ENCODE results near the gene CBFA2T3. TPM values are rescaled to one million over a fixed set of nuclear protein-coding genes. Genes with fewer than 3 reads are reported as not detected.

Gene CBFA2T3
- under 1 TPM in 2 of 3 donors, not detected in 1; 0.49 to 0.76 TPM for polyA plus RNA-seq

DNA sequence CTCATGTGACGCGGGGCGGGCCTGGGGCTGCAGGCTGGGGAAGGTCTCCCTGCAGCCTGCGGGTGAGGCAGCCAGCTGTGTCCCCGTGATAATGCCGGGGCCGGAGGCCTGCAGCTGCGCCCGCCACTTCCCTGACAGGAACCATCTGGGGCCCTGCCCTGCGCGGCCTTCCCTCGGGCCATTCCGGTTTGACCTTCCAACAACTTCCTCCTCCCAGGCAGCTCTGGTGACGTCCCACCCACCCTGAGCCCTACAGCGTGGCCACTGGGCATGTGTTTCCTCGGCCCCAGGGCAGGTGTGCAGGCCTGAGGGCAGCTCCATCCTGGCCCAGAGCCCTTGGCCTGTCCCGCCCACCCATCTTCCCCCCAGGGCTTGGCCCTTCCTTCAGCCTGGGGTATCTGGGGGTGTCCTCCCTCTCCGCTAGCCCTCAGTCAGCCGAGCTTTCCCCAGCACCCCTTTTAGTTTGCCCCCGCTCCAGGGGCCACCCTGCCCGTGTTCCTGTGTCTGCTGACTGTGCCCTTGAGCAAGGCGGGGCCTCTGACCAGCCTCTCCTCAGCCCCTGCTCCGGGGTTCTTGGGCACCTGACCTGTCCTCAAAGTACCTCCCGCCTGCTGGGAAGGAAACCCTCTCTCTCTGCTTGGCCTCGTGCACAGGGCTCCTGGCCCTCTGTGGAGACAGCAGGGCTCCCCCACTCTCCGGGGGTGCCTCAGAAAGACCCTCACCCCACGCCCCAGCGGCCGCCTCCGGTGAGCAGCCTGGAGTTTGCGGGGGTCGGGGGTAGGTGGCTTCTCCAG is at the start of gene CBFA2T3:
TSS of gene CBFA2T3 (minus strand) at position 190 of the 794 bp plus-strand sequence. CDS start 400 bp downstream, outside the sequence.
- no peak within 1 kb of the TSS for H3K27ac Mint-ChIP-seq
- no peaks in the 10 kb centered on the region for H3K9me3 Mint-ChIP-seq
- peaks cover 0 to 8% (median 2%) of the 10 kb centered on the region in 3 donors for H3K27me3 Mint-ChIP-seq (ENCODE audit: low read depth in 3 of 3)
- peak within 1 kb of the TSS in 1 of 5 donors; percentile 36 for H3K4me3 Mint-ChIP-seq
- no peak for DNase-seq
- peaks cover 5 to 8% of the 10 kb centered on the region in 2 donors for H3K4me1 Mint-ChIP-seq
- no peaks in the 10 kb centered on the region for H3K36me3 Mint-ChIP-seq

- Mint-ChIP-seq H3K27ac (peak overlapping the region; percentile 77 to 93 (median 80)), H3K4me1 (peaks cover 26 to 34% of the 10 kb centered on the region in 2 donors), H3K36me3 (peaks cover 0 to 6% (median 5%) of the 10 kb centered on the region in 3 donors), H3K4me3 (peak overlapping the region in 4 of 5 donors; percentile 18 to 60 (median 22)), H3K9me3 (peaks cover 10 to 23% (median 18%) of the 10 kb centered on the region in 6 donors), H3K27me3 (ENCODE audit: low read depth in 3 of 3) (peaks cover 7% of the 10 kb centered on the region in 3 donors)
- DNase-seq = peak; percentile 63 to 86 (median 76)
Observed at GRCh38 chr16:89026121-89026612, 49.2 kb upstream of the CBFA2T3 start.

GRCh38 chr16:89025636-89026035 is 48.6 kb upstream of the CBFA2T3 start:
- peaks cover 0 to 6% (median 5%) of the 10 kb centered on the region in 3 donors for H3K36me3 Mint-ChIP-seq
- H3K4me3 Mint-ChIP-seq = peak overlapping the region in 1 of 5 donors; percentile 60
- peak overlapping the region; percentile 77 to 93 (median 80) for H3K27ac Mint-ChIP-seq
- DNase-seq = no peak
- H3K4me1 Mint-ChIP-seq = peaks cover 26 to 34% of the 10 kb centered on the region in 2 donors
- peaks cover 10 to 23% (median 18%) of the 10 kb centered on the region in 6 donors for H3K9me3 Mint-ChIP-seq
- peaks cover 7% of the 10 kb centered on the region in 3 donors for H3K27me3 Mint-ChIP-seq (ENCODE audit: low read depth in 3 of 3)

GRCh38 chr16:89024546-89025060 is 47.6 kb upstream of the CBFA2T3 start:
- no peak for DNase-seq
- peaks cover 10 to 23% (median 18%) of the 10 kb centered on the region in 6 donors for H3K9me3 Mint-ChIP-seq
- H3K36me3 Mint-ChIP-seq = peaks cover 0 to 6% (median 5%) of the 10 kb centered on the region in 3 donors
- peaks cover 26 to 41% of the 10 kb centered on the region in 2 donors for H3K4me1 Mint-ChIP-seq
- peaks cover 7 to 12% (median 7%) of the 10 kb centered on the region in 3 donors for H3K27me3 Mint-ChIP-seq (ENCODE audit: low read depth in 3 of 3)
- peak overlapping the region in 4 of 6 donors; percentile 22 to 85 (median 60) for H3K27ac Mint-ChIP-seq
- H3K4me3 Mint-ChIP-seq = peak overlapping the region in 1 of 5 donors; percentile 35

GRCh38 chr16:89023621-89024511 is 46.9 kb upstream of the CBFA2T3 start:
- no peak overlapping the region for H3K4me3 Mint-ChIP-seq
- H3K27ac Mint-ChIP-seq = peak overlapping the region in 2 of 6 donors; percentile 62 to 85
- H3K27me3 Mint-ChIP-seq (ENCODE audit: low read depth in 3 of 3) = peaks cover 7 to 12% (median 9%) of the 10 kb centered on the region in 3 donors
- DNase-seq = no peak
- H3K36me3 Mint-ChIP-seq = peaks cover 0 to 6% (median 5%) of the 10 kb centered on the region in 3 donors
- peaks cover 26 to 41% of the 10 kb centered on the region in 2 donors for H3K4me1 Mint-ChIP-seq
- peaks cover 10 to 23% (median 18%) of the 10 kb centered on the region in 6 donors for H3K9me3 Mint-ChIP-seq

DNA sequence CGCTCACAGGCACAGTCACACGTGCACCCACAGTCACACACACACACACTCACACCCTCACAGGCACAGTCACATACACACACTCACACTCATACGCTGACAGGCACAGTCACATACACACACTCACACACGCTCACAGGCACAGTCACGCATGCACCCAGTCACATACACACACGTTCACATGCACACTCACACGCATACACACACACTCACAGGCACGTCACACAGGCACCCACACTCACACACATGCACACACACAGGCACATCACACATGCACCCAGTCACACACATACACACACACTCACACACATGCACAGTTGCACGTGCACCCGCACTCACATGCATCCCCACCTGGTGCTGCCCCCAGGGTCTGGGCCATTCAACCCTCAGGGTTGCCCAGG is 46.1 kb upstream of the CBFA2T3 start:
- no peak for DNase-seq
- Mint-ChIP-seq H3K36me3 (peaks cover 0 to 6% (median 5%) of the 10 kb centered on the region in 3 donors), H3K9me3 (peaks cover 10 to 23% (median 18%) of the 10 kb centered on the region in 6 donors), H3K27me3 (ENCODE audit: low read depth in 3 of 3) (peaks cover 7 to 12% (median 9%) of the 10 kb centered on the region in 3 donors), H3K27ac (peak overlapping the region in 3 of 6 donors; percentile 29 to 80 (median 54)), H3K4me3 (peak overlapping the region in 1 of 5 donors; percentile 1), H3K4me1 (peaks cover 26 to 41% of the 10 kb centered on the region in 2 donors)

DNA sequence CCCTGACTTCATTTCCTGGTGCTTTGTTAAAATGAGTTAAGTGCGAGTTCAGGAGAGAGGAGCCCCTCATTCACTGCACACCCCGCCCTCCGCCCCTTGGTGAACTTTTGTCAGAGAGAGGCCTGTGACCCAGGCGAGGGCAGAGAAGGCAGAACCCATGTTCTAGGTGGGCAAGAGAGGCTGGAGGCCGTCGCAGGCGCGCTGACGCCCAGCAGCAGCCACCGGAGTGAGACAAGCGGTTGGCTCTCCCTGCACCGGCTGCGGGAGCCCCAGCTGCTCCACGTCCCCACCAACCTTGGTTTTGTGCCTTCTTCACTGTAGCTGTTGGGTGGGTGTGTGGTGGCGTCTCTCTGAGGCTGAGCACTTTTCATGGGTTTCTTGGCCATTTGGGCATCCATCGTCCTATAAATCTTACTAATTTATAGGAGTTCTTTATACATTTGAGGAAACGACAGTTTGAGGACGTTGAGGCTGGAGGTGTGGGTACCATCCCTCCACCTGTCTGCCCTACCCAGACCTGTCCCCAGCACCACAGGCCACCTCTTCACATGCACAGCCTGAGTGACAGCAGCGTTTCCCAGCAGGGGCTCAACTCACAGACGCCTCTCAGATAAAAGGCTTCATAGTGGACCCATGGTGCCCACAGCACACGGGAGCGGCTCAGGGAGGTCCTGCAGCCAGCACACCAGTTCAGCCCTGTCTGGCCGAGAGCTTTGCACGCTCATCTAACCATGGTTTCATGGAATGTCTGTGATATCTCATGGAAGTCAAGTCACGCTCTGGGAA is 45.2 kb upstream of the CBFA2T3 start:
- peaks cover 23 to 34% of the 10 kb centered on the region in 2 donors for H3K4me1 Mint-ChIP-seq
- H3K27me3 Mint-ChIP-seq (ENCODE audit: low read depth in 3 of 3) = peaks cover 7 to 12% (median 9%) of the 10 kb centered on the region in 3 donors

DNA sequence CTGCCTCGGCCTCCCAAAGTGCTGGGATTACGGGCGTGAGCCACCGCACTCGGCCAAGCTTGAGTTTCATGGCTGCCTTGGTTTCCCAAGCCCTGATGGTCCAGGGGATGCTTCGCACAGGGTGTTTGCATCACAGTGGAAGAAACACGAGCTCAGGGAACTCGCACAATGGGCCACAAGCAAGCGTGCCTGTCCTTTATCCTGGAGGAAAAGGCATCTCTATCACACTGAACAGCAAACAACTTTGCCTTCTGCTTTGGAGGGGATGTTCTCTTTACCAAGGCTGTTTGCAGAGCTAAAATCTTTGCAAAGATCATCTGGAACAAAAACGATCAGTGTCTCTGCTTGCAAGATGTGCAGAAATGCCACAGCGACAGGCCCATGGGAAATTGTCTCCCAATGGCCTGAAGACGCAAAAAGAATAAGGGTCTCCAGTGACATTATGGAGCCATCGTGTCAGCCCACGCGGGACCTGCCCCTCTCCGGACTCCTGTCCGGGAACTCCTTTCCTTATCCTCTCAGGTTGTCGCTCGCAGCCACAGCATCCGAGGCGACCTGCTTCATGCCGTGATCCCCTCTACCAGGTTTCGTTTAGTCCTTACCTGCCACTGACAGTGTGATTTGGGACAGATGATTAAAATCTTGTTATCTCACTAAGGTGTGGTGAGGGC is 44.1 kb upstream of the CBFA2T3 start:
- Mint-ChIP-seq H3K27ac (peak overlapping the region in 1 of 6 donors; percentile 63), H3K36me3 (peaks cover 0 to under 1% (median 0%) of the 10 kb centered on the region in 3 donors), H3K4me1 (peaks cover 13 to 22% of the 10 kb centered on the region in 2 donors), H3K4me3 (no peak overlapping the region), H3K27me3 (ENCODE audit: low read depth in 3 of 3) (peaks cover 4 to 8% (median 6%) of the 10 kb centered on the region in 3 donors), H3K9me3 (peaks cover 1 to 8% (median 3%) of the 10 kb centered on the region in 6 donors)
- no peak for DNase-seq

More for the DNA sequence above, 45.2 kb upstream of the CBFA2T3 start:
- DNase-seq = no peak
- Mint-ChIP-seq H3K9me3 (peaks cover 10 to 18% (median 13%) of the 10 kb centered on the region in 6 donors), H3K27ac (no peak overlapping the region), H3K4me3 (no peak overlapping the region), H3K36me3 (peaks cover 0 to 6% (median 5%) of the 10 kb centered on the region in 3 donors)

GRCh38 chr16:89020068-89020924 is 43.3 kb upstream of the CBFA2T3 start:
- Mint-ChIP-seq H3K27ac (peak overlapping the region in 3 of 6 donors; percentile 23 to 67 (median 63)), H3K4me1 (peaks cover 7 to 14% of the 10 kb centered on the region in 2 donors), H3K4me3 (peak overlapping the region in 1 of 5 donors; percentile 54), H3K9me3 (peaks cover 0 to 5% (median 0%) of the 10 kb centered on the region in 6 donors), H3K36me3 (no peaks in the 10 kb centered on the region), H3K27me3 (ENCODE audit: low read depth in 3 of 3) (peaks cover 3 to 7% (median 4%) of the 10 kb centered on the region in 3 donors)
- DNase-seq = peak; percentile 23 to 76 (median 48)

GRCh38 chr16:89019511-89019910 is 42.5 kb upstream of the CBFA2T3 start:
- no peak overlapping the region for H3K4me3 Mint-ChIP-seq
- no peak overlapping the region for H3K27ac Mint-ChIP-seq
- H3K4me1 Mint-ChIP-seq = peaks cover under 1 to 7% of the 10 kb centered on the region in 2 donors
- no peaks in the 10 kb centered on the region for H3K36me3 Mint-ChIP-seq
- DNase-seq = no peak
- H3K9me3 Mint-ChIP-seq = peaks cover 0 to under 1% (median 0%) of the 10 kb centered on the region in 6 donors
- peaks cover 2 to 7% (median 3%) of the 10 kb centered on the region in 3 donors for H3K27me3 Mint-ChIP-seq (ENCODE audit: low read depth in 3 of 3)

All from immature natural killer cell (primary cell).